GM19467 (cell line): ENCODE measurements around the gene DUS2.
"Not testable (repeated sequence)": the region's sequence is repeated elsewhere in the genome, so short reads cannot be mapped to it uniquely, and the experiment has no call there.

ENCODE experiments used
- ATAC-seq: cut with Tn5 transposase; IDR thresholded peaks from one replicate; pipeline ENCODE4 v1.9.1; 2021; ENCODE audit warnings: mild to moderate bottlenecking, moderate library complexity; ENCODE audit not compliant: unreplicated experiment

Gene DUS2

DNA sequence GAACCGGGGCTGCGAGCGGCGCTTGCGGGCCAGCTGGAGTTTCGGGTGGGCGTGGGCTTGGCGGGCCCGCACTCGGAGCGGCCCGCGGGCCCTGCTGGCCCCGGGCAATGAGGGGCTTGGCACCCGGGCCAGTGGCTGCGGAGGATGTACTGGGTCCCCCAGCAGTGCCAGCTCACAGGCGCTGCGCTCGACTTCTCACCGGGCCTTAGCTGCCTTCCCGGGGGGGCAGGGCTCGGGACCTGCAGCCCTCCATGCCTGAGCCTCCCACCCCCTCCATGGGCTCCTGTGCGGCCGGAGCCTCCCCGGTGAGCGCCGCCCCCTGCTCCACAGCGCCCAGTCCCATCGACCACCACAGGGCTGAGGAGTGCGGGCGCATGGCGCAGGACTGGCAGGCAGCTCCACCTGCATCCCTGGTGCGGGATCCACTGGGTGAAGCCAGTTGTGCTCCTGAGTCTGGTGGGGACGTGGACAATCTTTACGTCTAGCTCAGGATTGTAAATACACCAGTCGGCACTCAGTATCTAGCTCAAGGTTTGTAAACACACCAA, 24.8 kb upstream of the DUS2 start:
- ATAC-seq: not testable (repeated sequence)

DNA sequence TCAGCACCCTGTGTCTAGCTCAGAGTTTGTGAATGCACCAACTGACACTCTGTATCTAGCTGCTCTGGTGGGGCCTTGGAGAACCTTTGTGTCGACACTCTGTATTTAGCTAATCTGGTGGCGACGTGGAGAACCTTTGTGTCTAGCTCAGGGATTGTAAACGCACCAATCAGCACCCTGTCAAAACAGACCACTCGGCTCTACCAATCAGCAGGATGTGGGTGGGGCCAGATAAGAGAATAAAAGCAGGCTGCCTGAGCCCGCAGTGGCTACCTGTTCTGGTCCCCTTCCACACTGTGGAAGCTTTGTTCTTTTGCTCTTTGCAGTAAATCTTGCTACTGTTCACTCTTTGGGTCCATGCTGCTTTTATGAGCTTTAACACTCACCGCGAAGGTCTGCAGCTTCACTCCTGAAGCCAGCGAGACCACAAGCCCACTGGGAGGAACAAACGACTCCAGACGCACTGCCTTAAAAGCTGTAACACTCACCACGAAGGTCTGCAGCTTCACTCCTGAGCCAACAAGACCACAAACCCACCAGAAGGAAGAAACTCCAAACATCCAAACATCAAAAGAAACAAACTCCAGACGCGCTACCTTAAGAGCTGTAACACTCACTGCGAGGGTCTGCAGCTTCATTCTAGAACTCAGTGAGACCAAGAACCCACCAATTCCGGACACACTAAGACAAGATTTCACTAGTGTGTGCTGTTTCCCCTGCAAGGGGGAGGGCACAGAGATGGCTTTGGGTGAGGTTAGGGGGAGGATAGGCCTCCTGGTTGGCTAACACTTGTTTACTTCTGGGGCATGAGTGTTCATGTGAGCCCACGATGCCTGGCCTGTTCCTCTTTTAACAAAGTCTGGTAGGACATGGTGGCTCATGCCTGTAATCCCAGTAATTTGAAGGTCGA, 24.1 kb upstream of the DUS2 start, which contains the start of gene DPEP2:
TSS of gene DPEP2 (minus strand) at position 706 of the 910 bp plus-strand sequence. CDS start 6,272 bp downstream, outside the sequence.
- ATAC-seq: not testable (repeated sequence)

DNA sequence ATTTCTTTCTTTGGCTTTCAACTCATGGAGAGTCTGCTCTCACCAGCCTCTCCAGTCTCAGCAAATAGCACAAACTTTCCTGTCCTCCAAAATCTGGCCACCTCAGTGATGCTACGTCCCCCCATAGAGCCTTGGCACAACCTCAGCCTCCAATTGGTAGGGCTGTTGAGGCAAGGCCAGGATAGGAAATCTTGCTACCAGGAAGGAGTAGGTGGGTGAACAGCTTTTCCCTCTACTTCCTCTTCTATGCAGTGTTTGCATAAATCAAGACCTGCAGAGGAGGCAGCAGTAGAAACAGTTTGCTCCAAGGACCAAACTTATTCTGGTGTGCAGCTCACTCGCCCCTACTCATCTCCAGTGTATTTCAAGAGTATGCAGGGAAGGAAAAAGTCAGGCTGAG, 23.1 kb upstream of the DUS2 start:
- ATAC-seq: no peak

DNA sequence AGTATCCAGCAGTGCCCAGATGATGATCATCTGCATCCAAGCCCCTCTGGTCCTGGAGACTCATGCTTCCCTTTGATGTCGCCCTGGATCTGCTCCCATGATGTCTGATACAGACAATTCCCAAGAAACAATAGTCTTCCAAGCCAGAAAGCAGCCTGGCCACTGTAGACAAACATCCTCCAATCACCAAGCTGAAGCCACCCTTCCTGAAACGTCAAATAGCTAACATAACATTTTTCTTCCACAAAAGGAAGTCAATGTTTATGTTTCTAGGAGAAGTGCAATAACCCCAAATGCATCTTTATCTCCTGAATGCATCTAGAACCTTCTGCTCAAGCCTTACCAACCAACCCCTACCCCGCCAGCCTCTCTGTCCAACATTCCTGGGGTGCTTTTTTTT, 22.6 kb upstream of the DUS2 start:
- no peak for ATAC-seq

DNA sequence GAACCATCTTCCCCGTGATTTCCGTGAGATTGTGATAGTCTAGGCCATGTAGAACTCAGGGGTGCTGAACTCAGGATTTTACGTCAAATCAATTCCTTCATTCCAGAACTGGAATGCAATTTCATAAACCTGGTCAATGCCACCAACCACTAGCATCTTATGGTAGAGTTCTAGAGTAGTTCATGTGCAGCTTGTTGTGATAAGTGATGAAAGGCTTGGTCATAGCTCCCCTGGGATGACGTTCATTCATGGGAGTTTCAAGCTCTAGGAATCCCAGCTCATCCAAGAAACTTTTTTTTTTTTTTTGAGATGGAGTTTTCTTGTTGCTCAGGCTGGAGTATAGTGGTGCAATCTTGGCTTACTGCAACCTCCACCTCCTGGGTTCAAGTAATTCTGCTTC, 20.1 kb upstream of the DUS2 start:
- no peak for ATAC-seq

DNA sequence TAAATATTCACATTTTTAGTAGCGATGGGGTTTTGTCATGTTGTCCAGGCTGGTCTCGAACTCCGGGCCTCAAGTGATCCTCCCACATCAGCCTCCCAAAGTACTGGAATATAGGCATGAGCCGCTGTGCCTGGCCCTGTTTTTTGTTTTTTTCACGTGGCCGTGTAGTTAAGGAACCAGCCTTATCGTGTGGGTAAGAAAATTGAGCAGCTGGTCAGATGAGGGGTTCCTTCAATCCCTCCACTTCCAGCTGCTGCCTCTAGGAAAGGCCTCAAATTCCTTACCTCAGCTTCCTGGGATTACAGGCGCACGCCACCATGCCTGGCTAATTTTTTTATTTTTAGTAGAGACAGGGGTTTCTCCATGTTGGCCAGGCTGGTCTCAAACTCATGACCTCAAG, 17.9 kb upstream of the DUS2 start:
- no peak for ATAC-seq

DNA sequence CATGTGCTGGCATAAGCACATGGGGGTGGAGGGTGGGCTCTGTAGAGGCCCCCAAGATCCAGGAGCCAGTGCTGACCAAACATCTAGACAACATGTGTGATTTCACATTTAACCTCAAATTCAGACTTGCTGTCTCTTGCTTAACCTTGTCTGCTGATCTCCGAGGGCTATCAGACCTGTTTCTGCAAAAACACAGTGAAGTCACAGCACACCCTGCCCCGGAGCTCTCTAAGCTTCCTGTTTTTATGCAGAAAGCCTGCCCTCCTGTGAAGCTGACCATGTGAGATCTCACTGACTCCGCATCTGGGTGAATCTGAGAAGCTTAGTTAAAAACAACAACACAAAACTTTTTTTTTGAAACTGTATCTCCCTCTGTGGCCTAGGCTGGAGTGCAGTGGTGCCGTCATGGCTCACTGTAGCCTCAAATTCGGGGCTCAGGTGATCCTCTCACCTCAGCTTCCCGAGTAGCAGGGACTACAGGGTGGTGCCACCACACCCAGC, 17.2 kb upstream of the DUS2 start:
- ATAC-seq: no peak

DNA sequence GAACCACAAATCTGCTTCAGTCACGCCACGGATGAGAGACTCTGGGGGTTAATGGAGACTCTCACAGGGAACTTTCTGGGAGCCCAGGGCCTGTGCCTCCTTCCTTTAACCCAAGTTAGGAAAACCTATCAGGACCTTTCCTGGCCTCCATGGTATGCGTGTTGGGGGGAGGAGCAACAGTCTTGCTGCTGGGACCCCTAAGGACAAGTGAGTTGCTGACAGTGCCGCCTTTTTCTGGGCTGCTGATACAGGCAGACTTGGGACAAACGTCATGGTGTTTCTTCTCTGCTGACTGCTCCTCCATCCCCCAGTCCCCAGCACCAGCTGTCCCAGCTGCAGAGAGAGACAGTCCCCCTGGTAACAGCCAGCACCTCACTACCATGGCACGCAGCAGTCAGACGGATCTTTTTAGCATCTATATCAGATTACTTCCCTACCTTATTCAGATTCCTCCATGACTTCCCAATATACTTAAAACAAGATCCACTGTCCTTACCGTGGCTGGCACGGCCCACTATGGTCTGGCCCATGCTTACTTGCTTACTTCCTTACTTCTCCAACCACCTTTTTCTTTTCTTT, 13.8 kb upstream of the DUS2 start:
- no peak for ATAC-seq

DNA sequence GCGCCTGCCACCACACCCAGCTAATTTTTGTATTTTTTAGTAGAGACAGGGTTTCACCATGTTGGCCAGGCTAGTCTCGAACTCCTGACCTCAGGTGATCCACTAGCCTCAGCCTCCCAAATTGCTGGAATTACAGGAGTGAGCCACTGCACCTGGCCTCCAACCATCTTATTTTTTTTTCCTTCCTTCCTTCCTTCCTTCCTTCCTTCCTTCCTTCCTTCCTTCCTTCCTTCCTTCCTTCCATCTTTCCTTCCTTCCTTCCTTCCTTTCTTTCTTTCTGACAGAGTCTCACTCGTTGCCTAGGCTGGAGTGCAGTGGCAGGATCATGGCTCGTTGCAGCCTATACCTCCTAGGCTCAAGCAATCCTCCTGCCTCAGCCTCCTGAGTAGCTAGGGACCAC, 13.2 kb upstream of the DUS2 start:
- not testable (repeated sequence) for ATAC-seq

DNA sequence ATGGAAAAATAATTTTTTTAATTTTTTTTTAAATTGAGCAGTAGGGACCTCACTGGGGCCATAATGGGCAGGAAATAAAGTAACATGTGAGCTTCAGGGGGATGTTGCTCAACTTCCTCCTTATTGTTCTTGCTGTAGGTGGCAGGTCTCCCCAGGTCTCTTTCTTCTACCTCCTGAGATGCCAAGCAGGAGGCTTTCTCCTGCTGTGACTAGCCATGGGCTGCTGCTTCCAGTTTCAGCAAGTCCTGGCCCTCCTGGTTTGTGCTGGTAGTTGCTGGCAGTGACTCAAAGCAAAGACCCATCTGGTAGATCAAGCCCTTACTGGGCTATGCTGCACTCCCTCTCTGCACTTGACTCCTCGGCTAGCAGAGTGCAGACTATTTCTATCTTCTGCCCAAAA, 9.6 kb upstream of the DUS2 start:
- ATAC-seq: no peak

DNA sequence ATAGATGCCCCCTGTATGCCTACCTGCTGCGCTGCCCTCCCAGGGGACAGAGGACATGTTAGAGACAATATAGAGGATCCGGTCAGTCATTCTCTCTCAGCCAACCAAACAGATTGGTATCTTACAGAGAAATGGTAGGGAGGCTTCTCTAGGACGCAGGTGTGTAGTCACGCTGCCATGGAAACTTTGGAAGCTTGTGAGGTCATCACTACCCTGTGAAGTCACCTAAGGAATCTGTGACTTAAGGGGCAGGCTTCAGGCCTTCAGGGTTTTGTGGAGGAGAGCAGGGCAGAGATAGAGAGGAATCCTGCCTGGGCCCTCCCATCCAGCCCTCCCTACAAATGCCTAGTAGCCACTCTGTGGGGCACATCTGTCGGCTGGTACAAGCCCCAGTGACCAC, 7.4 kb upstream of the DUS2 start, which contains the start of gene DPEP2NB:
TSS of gene DPEP2NB (minus strand) at position 231 of the 400 bp plus-strand sequence. CDS start at position 90, 141 bp downstream.
- ATAC-seq: no peak

DNA sequence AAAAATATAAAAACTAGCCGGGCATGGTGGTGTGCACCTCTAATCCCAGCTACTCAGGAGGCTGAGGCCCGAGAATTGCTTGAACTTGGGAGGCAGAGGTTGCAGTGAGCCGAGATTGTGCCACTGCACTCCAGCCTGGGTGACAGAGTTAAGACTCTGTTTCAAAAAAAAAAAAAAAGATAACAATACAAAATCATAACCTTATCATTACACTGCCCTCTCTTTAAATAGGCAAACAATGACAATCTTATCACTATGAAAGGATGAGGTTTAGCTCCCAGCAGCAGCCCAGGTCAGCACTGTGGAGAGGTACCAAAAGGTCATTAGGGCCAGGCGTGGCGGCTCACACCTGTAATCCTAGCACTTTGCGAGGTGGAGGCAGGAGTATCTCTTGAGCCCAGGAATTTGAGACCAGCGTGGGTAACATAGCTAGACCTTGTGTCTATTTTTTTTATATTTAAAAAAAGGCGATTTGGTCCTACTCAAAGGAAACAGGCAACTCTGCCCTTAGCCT, 3.9 kb upstream of the DUS2 start:
- ATAC-seq: no peak

DNA sequence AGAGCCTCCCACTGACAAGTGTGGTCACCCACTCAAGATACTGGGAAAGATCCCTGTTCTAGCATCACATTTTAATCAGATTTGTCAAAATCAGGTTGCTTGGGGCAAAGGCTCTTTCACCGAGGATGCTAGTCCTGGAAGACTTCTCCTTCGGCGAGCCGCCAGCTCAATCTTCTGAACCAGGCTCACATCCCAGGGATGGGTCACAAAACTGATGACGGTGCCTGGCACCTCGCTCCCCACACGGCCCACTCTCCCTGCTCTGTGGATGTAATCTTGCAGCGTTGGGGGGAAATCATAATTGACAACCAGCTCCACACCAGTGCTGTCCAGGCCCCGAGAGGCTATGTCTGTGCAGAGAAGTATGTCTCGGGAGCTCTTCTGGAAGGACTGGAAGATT, 1.6 kb upstream of the DUS2 start:
- ATAC-seq: no peak

DNA sequence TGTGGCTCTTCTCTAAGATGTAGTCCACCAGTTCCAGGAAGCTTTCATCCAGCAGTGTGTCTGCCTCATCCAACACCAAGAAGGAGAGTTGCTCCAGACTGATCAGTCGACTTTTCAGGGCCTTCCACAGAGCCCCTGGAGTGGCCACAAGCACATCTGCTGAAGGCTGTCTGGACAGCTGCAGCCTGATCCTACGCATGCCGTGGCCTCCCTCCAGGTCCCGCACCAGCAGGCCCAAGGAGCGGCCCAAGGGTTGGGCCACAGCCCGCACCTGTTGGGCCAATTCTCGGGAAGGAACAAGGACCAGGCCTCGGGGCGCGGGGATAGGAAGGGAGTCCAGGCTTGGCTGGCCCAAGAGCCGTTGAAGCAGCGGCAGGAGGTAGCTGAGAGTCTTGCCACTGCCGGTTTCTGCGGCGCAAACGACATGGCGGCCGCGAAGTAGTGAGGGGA, 781 bp upstream of the DUS2 start:
- ATAC-seq: peak; percentile 9

DNA sequence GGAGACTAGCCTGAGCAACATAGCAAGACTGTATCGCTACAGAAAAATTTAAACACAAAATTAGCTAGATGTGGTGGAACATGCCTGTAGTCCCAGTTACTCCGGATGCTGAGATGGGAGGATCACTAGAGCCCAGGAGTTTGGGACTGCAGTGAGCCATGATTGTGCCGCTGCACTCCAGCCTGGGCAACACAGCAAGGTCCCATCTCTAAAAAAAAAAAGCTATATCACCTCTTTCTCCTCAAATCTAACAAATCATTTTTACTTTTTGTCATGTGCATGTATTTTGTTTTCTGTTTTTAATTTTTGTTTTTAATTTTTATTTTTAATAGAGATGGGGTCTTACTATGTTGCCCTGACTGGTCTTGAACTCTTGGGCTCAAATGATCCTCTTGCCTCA, 5.9 kb downstream of the DUS2 start:
- no peak for ATAC-seq

DNA sequence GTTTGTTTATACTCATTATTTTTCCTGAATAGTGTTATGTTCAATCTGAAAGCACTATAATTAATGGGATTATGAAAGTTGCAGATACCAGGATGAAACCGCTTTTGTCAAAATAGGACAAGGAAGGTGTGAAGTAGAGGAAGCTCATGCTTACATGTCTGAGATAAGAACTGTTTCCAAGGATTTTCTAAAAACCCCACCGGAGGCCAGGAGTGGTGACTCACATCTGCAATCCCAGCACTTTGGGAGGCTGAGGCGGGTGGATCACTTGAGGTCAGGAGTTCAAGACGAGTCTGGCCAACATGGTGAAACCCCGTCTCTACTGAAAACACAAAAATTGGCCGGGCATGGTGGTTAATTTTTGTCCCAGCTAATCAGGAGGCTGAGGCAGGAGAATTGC, 7.0 kb downstream of the DUS2 start:
- not testable (repeated sequence) for ATAC-seq

DNA sequence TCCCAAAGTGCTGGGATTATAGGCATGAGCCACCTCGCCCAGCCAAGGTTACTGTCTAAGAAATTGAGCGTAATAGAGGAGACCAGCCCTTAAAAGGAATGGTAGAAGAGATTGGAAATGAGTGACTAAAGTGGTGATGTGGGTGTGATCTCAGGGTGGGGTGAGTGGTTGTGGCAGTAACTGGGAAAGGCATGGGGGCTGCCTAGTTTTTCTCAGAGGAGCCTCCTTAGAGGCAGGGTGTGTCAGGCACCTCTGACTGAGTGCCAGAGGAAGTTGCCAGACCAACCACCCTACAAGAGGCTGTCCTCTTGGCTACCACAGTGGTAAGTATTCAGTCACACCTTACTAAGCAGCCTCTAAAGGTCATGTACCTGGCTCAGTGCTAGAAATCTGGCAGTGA, 8.9 kb downstream of the DUS2 start:
- ATAC-seq: no peak

DNA sequence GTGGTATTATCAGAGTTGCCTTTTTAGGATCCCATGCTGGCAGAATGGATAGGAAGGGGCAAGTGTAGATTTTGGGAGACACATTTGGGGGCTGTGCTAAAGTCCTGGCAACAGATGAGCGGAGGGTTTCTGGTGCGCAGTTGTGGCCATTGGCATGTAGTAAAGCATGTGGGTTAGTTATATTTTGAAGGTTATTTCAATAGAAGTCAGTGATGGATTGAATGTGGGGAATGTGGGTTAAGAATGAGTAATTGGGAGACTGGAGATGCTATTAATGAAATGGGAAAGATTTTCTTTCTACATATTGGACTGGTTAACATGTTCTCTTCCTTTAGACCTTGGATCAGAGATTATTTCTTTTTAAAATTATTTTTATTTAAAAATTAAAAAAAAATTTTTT, 10.0 kb downstream of the DUS2 start:
- no peak for ATAC-seq

DNA sequence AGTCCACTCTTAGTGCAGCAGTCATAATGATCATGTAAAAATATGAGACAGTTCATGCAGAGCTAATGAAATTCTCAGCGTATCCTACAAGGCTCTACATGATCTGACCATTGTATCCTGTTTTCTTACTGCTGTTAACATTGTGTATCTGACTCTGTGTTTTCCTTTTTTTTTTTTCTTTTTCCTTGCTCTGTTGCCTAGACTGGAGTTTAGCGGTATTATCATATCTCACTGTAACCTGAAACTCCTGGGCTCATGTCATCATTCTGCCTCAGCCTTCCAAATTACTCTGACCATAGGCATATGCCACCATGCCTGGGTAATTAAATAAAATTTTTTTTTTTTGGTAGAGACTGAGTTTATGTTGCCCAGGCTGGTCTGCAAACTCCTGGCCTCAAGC, 12.1 kb downstream of the DUS2 start:
- no peak for ATAC-seq

DNA sequence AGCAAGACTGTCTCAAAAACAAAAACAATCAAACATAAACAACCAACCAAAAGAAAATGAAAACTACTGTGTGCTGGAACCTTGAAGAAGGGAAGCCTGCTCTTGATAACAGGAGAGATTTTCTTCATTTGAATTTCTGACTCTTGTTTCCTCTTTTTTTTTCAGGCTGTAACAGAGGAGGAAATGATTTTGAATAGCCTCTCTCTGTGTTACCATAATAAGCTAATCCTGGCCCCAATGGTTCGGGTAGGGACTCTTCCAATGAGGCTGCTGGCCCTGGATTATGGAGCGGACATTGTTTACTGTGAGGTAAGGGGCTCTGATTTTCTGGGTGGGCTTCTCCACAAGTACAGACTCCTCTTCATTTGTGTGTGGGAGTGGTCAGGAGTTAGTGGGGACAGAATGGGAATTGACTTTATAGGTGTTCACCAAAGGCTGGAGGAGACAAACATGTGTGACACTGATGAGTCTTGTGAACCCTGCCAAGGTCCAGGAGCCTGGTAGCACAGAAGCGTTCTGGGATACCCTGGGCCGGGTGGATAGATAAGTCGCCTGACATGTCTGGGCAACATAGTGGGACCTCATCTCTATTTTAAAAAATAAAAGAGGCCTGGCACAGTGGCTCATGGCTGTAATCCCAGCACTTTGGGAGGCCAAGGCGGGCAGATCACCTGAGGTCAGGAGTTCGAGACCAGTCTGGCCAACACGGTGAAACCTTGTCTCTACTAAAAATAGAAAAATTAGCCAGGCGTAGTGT, 14.9 kb downstream of the DUS2 start:
- ATAC-seq: no peak
